GM19395 (cell line): ENCODE results near the gene PEX7.
"Not testable (repeated sequence)": the region's sequence is repeated elsewhere in the genome, so short reads cannot be mapped to it uniquely, and the experiment has no call there.

Experiments used
- ATAC-seq: cut with Tn5 transposase; IDR thresholded peaks from one replicate; pipeline ENCODE4 v1.9.1; 2021; ENCODE audit warnings: mild to moderate bottlenecking, moderate library complexity; ENCODE audit not compliant: unreplicated experiment

Gene PEX7

GRCh38 chr6:136949957-136950356 lies 127.6 kb downstream of the PEX7 start:
- ATAC-seq: not testable (repeated sequence)

- ATAC-seq: no peak
These were observed 128.2 kb downstream of the PEX7 start for GRCh38 chr6:136950436-136951126.

GRCh38 chr6:136952714-136953260 lies 130.4 kb downstream of the PEX7 start:
- no peak for ATAC-seq

- no peak for ATAC-seq
These were observed 132.7 kb downstream of the PEX7 start for GRCh38 chr6:136955123-136955522.

- ATAC-seq: no peak
These were observed 134.5 kb downstream of the PEX7 start for GRCh38 chr6:136956590-136957544.

GRCh38 chr6:136958168-136958567 lies 135.8 kb downstream of the PEX7 start:
- no peak for ATAC-seq

- no peak for ATAC-seq
These were observed 137.1 kb downstream of the PEX7 start for GRCh38 chr6:136959471-136959891.

- ATAC-seq: not testable (repeated sequence)
These were observed 137.5 kb downstream of the PEX7 start for GRCh38 chr6:136959935-136960334.

- no peak for ATAC-seq
These were observed 138.4 kb downstream of the PEX7 start for GRCh38 chr6:136960781-136961180.

- ATAC-seq: no peak
These were observed 139.5 kb downstream of the PEX7 start for GRCh38 chr6:136961848-136962247.

GRCh38 chr6:136962661-136963060 lies 140.3 kb downstream of the PEX7 start:
- ATAC-seq: no peak

GRCh38 chr6:136963259-136963658 lies 140.9 kb downstream of the PEX7 start:
- no peak for ATAC-seq
